NK-92 (cell line): Measurements from ENCODE around the gene MTAP.

ENCODE experiments used
- DNase-seq: peaks from one replicate; lab custom pipeline; 2025; ENCODE audit not compliant: unreplicated experiment; lab: John Stamatoyannopoulos, UW

The MTAP gene

DNA sequence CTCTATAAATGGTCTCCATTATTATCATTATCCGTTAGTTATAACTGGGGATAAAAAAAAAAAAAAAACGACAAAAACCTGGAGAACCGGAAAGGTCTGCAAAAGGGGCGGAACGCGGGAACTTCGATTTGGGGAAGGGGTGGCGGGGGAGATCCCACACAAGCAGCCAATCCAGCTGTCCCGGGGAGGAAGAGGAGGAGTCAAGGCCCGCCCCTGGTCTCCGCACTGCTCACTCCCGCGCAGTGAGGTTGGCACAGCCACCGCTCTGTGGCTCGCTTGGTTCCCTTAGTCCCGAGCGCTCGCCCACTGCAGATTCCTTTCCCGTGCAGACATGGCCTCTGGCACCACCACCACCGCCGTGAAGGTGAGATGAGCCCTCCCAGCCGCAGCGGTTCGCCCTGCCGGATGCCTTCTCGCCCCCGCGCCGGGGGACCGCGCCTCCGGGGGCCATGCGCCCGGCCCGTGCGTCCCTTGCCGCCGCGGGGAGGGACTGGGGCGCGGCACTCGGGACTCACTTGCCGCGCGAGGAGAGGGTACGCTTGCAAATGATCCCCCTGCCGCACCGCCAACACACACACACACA lies at the start of gene MTAP:
TSS of gene MTAP (plus strand) at position 219 of the 583 bp plus-strand sequence. CDS start at position 332, 113 bp downstream.
- no peak for DNase-seq

DNA sequence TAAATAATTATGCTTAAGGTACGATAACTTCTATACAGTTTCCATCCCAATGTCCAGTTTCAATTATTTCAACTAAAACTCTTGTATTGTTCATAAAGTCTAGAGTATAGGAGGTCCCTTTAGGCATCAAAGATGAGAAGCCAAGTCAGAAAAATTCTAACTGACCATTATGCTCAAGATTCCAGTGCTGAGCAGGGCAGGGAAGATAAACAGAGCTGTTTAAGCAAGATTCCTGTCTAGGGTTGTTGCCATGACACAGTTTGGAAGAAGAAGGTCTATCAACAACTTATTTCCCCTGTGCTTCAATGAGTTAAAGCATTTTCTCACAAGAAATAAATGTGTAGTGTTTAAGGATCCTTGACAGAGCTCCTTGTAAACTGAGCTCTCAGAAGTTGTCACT lies 48.9 kb upstream of the MTAP start:
- no peak for DNase-seq

DNA sequence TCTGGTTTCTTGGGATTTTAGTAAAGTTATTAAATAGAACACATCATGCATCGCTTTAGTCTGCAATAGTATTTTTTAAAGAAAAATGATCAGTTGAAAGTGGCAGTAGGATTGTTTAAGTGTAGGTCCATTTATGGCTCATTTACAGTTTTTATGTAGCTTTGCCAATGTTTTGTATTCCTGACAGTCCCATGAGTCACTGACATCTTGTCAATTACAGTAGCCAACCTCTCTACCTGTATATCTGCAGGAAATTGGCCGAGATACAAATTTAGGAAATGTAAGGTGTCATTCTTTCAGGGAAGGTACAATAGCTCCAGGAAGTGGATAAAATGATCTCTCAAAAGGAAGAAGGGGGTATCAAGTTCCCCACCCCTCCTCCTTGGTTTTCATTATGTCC lies 47.7 kb upstream of the MTAP start:
- DNase-seq, result no peak

DNA sequence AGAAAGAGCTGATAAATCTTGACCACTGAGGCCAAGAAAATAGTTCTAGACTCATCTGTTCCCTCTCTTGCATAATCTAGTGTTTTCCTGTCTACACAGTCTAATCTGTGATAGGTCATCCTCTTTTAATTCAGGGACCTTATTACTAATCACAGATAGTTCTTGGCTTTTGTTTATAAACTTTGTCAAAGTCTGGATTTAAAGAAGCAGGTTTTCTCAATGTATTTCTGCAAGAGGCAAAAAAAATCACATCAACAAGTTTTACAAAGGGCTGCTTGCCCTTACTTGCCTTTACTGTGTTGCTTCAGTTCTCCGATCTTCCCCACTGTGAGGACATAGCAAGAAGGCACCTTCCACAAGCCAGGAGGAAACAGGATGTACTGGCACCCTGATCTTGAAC lies 43.9 kb upstream of the MTAP start:
- no peak for DNase-seq

DNA sequence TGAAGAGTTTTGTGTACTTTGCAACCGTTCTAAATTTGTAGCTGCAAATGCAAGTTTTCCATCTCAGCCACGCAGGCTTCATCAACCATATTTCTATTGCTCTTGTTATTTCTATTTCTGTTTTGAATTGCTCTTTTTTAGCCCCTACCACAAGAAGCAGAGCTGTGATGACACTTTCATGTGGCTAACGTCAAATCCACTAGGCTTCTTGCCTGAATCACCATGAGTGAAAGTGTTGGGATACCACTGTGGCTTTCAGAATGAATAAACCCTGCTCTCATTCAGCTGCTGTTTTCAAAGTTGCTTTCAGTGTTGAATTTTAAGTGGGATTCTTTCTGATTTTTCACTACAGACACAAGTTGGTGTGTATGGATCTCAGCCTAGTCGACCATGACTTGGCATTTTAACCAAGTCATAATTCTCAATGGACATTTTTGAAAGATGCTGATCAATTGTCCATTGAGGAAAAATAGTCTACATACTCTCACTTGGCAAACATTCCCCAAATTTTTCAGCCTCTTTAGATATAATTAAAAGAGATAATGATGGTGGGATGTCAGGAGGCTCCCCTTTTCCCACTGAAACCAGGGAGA lies 41.0 kb upstream of the MTAP start:
- DNase-seq, result no peak

DNA sequence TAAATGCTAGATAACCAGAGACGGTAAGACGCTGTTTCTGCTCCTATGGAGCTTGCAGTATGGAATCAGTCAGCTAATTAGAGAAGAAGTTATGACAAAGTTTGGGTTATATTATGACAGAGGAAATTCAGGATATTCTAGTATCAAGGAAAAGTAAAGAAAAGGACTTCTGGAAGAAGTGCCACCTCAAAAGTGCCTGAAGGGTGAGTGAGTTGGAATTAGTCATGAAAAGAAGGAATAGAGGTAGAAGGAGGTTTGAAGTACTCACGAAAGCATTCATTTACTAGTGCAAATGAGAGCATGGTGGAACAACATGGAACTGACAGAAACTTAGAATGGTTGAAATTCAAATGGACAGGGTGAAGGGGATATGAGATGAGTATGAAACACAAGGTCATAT lies 40.4 kb upstream of the MTAP start:
- no peak for DNase-seq

GRCh38 chr9:21764846-21765245 lies 37.6 kb upstream of the MTAP start:
- no peak for DNase-seq

GRCh38 chr9:21766096-21766495 lies 36.3 kb upstream of the MTAP start:
- DNase-seq, result no peak

- no peak for DNase-seq
Measured at GRCh38 chr9:21770871-21771560, 31.4 kb upstream of the MTAP start.

GRCh38 chr9:21777701-21778100 lies 24.7 kb upstream of the MTAP start:
- no peak for DNase-seq

- no peak for DNase-seq
Measured at GRCh38 chr9:21778304-21778703, 24.1 kb upstream of the MTAP start.

GRCh38 chr9:21779397-21779796 lies 23.0 kb upstream of the MTAP start:
- DNase-seq, result no peak

GRCh38 chr9:21781656-21782055 lies 20.8 kb upstream of the MTAP start:
- DNase-seq, result no peak

GRCh38 chr9:21782205-21782604 lies 20.2 kb upstream of the MTAP start:
- DNase-seq, result no peak

GRCh38 chr9:21788752-21789151 lies 13.7 kb upstream of the MTAP start:
- DNase-seq, result no peak

DNA sequence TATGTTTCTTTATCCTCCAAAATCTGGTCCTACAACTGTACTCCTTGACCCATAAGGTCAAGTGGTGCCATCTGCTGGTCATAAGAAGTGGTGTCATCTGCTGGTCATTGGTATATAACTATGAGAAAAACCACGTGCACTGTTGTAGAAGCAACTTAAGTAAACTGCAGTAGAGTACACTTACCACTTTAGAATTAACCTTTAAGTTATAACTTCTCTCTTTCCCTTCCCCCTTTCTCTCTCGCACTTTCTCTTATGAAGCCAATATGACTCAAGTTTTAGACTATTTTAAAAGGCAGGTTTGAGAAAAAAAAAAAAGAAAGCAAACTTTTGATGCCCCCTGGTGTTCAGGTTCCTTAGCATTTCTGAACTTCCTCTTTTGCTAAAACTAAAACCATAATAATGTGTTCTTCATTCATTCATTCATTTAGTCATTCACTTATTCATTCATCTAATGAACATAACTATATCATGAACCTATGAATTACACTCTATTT lies 12.8 kb upstream of the MTAP start:
- DNase-seq, result no peak

- DNase-seq, result no peak
Measured at GRCh38 chr9:21795483-21795882, 7.0 kb upstream of the MTAP start.

DNA sequence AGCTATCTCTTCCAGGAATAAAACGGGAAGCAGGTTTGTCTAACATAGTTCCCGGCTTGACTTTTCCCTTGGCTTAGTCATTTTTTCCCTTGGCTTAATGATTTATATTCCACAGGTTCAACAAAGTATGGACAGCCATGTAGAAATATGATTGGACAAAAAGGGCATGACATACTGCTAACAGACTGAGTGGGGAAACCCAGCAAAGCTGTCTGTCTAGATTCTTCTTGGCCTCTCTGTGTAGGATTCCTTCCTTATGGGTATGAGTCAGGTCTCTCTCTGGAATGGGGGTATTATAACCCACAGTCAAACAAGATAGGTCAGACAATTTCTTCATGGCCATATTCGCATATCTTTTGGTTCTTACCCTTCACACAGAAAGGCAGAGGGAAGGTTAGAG lies 5.7 kb upstream of the MTAP start:
- DNase-seq, result no peak

GRCh38 chr9:21800931-21801682 lies 1.3 kb upstream of the MTAP start:
- DNase-seq, result no peak

GRCh38 chr9:21801683-21802417 lies 586 bp upstream of the MTAP start:
- no peak for DNase-seq

DNA sequence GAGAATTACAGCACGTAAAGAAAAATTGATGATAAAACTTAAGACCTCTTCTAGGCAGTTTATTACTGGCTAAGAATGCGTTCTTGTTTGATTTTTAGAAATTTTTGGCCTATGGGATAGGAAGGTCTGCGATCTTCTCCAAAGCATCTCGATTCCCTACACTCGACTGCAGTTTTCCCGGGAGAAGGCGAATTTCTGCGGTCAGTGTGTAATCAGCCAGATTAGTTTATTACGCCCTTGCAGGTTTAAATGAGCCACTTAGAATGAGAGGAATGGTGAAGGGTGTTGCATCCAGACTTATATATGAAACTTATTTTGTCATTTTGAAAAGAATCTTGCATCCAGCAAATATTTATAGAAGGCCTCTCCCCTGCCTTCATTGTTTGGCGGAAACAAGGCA lies 1.2 kb downstream of the MTAP start:
- DNase-seq, result no peak
